Vagina (tissue), 2 donors: ENCODE results near the gene RHOD.

ENCODE experiments used
- POLR2A ChIP-seq, 2 donors: fragments of 450-650 bp; IDR thresholded peaks; one replicate each; pipeline ENCODE4 v1.6.1; 2017; ENCODE audit warnings: antibody characterized with exemption in 2 of 2, mild to moderate bottlenecking in 2 of 2, moderate library complexity in 2 of 2
- POLR2AphosphoS5 ChIP-seq, 2 donors: sonication (generic); formaldehyde crosslinking; IDR thresholded peaks; one replicate each; pipeline ENCODE4 v1.9.0; 2017; ENCODE audit warnings: antibody characterized with exemption in 2 of 2, mild to moderate bottlenecking in 2 of 2, low read depth in 1 of 2; ENCODE audit not compliant: insufficient read depth in 1 of 2

- TF ChIP-seq POLR2A (IDR thresholded peaks at IDR 0.05), result no peak
- no peak for TF ChIP-seq POLR2AphosphoS5 (IDR thresholded peaks at IDR 0.05; ENCODE audit: insufficient read depth in 1 of 2, low read depth in 1 of 2)
These were observed 30.9 kb upstream of the RHOD start for GRCh38 chr11:67025750-67026149.
